AG09319 (cell line): ENCODE data around the gene WIPF2.

Experiments
- DNase-seq: peaks from one replicate; pipeline ENCODE4 v3.0.0-alpha.2; 2010; ENCODE audit warnings: low read depth; ENCODE audit errors: extremely low read depth
- CTCF ChIP-seq: IDR thresholded peaks from 2 replicates; pipeline ENCODE4 v1.5.1; 2011; ENCODE audit warnings: low read depth, mild to moderate bottlenecking, inconsistent platforms, low read length, moderate library complexity

The WIPF2 gene

GRCh38 chr17:40180694-40181093 is 38.4 kb upstream of the WIPF2 start:
- TF ChIP-seq CTCF, result no peak

DNA sequence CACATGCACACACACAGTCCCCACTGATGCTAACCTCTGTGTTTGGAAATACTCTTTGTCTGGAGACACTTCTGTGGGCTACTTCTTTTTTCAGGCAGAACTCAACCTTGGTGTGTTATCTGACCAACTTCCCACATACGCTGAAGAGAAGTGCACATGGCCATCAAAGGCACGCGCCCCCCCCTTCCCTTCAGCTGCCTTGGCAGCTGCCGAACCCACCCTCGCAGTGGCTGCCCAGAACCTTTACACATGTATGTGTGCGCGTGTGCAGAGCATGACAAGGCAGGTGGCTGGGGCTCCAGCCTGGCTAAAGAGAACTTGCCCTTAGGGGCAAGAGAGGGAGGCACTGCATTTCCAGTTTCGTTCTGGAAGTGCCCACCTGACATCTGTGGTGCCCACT is 37.9 kb upstream of the WIPF2 start:
- no peak for TF ChIP-seq CTCF
- no peak for DNase-seq

More at GRCh38 chr17:40180694-40181093, 38.4 kb upstream of the WIPF2 start:
- no peak for DNase-seq

DNA sequence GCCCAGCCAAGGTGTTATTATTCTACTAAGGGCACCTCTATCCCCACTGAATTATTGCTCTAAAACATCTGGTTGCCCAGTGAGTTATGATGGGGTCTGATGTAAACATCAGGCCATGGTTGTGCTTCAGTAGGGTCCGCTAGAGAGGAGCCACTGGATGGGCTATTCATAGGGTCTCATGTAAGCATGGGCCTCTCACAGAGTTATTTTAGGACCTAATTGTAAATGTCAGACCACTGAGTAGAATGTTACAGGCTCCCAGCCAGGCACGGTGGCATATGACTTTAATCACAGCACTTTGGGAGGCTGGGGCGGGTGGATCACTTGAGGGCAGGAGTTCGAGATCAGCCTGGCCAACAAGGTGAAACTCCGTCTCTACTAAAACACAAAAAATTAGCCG is 36.5 kb upstream of the WIPF2 start:
- no peak for DNase-seq
- TF ChIP-seq CTCF, result no peak

DNA sequence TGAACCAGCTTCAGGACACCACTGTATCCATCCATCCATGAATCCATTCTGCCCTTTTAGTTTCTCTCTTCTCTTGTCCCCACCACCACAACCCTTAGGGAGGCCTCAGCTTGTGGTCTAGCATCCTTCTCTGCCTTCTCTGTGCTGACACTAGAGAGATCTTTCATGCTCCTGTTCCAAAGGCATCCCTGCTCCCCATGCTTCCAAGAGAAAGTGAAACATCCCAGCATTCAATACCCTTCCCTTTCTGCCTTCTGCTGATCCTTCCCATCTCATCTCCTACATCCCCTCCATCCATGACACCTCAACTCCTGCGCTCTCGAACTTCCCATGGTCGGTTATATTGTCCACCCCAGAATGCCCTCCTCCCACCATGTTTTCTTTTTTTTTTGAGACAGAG is 31.9 kb upstream of the WIPF2 start:
- no peak for TF ChIP-seq CTCF
- DNase-seq, result no peak

- no peak for DNase-seq
- TF ChIP-seq CTCF, result no peak
These were observed 30.4 kb upstream of the WIPF2 start for GRCh38 chr17:40188694-40189093.

- peak; percentile 12 for TF ChIP-seq CTCF
- DNase-seq, result no peak
These were observed 28.7 kb upstream of the WIPF2 start for GRCh38 chr17:40190197-40191021.

DNA sequence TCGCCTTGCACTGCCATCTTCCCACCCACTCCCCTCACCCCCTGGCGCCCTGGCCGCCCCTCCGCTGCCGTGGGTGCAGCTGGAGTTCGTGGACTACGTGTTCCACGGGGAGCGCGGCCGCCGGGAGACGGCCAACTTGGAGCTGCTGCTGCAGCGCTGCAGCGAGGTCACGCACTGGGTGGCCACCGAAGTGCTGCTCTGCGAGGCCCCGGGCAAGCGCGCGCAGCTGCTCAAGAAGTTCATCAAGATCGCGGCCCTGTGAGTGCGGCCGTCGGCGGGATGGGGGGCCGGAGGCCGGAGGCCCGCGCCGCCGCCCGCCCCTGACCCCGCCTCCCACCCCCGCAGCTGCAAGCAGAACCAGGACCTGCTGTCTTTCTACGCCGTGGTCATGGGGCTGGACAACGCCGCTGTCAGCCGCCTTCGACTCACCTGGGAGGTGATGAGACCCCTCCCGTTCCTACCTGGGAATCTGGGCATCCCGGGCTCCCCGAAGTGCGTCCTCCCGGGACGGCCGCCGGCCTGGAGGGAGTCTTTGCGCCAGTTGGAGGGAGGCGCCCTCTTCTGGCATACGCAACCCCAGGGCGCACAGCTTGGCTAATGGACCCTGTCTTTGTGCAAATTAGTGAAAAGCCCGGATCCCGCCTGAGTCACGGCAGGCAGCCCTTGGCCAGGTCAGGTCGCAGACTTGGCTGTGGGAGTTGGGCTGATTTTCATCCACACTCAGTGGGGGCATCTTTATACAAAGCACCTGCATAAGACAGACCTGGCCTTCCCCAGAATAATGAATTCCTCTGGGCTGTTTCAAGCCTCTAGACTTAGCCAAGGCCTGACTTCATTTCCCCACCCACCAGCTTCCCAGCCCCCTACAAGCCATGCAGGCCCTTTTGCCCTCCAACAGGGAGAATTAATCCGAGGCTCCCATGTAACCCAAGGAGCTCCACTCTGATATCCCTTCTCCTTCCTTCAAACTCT is 27.6 kb upstream of the WIPF2 start:
- peak; percentile 88 for TF ChIP-seq CTCF
- DNase-seq, result peak; percentile 38
